GM19455 (cell line): ENCODE results near the gene MYO3B.

ENCODE experiments used
- ATAC-seq: cut with Tn5 transposase; IDR thresholded peaks from one replicate; pipeline ENCODE4 v1.9.1; 2021; ENCODE audit not compliant: unreplicated experiment

Gene MYO3B

DNA sequence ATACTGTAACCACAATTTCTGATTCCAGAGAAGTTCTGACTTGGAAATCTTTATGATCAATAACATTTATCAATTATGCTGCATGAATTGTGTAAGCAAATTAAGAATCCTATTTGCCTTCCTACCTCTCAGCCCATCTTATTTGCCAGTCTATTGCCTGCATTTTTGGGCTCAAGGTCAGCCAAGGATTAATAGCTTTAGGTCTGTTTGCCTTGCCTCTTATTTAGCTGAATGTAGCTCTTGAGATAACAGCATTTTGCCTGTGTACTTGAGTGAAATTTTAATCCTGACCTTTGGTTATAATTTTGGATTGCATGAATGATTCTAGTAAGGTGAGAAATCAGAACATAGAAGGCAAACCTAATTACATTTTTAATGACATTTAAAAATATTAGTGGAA lies 51.2 kb downstream of the MYO3B start:
- no peak for ATAC-seq

DNA sequence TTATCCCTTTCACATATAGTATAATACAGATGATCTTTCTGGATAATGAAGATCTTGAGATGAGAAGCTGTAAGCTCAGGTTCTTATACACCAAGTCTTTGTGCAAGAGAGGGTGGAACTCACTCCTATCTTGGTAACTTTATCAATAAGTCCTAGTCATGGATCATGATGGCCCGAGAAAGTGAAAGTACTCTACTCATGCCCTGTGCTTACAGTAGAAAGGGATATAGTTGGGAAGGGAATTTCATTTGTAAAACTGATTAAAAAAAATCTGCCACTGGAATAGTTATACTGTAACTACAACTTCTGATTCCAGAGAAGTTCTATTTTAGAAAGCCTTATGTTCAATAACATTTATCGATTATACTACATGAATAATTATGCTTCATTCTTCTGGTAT lies 51.8 kb downstream of the MYO3B start:
- no peak for ATAC-seq

- ATAC-seq: no peak
Observed at GRCh38 chr2:170235860-170236679, 58.1 kb downstream of the MYO3B start.

DNA sequence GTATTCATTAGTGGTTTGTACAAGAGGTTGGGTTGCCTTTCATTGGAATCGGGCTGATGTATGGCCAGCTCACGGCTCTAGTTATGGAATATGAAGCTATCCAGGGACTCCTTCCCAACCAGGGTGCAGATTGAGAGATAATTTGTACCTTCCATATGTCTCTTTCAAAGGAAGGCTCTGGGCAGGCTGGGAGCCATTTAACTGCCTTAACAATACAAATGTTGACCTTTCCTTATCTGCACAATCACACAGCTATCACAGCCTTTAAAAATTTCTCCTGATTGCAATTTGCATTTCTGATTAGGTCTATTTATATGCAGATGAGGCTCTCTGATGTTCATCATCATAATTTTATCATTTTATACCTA lies 58.7 kb downstream of the MYO3B start:
- no peak for ATAC-seq

DNA sequence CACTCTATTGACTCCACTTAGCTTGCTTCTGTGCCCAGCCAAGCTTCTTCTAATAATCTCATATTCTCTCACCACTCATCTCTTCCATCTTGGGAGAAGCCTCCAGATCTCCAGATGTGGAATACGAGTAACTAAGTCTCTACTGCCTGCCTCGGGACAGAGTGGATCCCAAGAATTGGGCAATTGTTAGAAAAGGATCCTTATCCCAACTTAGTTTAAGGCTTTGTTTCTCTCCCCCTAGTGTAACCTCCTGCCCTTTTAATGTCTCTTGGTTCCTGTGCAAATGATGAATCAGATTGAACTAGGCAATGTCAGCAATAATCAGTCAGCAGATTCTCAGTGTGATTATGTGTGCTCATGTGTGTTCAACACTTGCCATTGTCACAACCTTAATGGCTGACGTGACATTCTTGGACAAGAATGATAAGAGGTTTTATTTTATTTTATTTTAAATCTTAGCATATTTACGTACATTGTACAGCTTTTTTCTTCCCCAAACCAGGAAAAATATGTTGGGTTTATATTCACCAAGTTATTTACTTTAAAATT lies 59.7 kb downstream of the MYO3B start:
- ATAC-seq: no peak

DNA sequence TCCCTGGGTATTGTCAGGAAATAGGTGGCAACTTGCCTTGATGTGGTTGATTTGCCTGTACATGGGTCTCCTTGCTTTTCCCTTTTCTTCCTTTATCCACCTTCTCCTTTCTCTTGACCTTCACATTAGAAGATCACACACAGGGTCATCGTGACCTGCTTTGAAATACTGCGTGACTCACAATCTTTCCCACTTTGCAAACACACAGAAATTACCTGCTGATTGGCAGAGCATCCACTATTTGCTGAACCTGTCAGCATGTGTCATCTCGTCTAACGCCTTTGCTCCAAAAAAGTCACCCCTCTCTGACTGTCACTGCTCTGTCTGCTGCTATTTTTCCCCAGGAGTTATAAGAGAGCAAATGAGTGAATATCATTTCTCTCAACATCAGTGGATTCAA lies 60.8 kb downstream of the MYO3B start:
- no peak for ATAC-seq

DNA sequence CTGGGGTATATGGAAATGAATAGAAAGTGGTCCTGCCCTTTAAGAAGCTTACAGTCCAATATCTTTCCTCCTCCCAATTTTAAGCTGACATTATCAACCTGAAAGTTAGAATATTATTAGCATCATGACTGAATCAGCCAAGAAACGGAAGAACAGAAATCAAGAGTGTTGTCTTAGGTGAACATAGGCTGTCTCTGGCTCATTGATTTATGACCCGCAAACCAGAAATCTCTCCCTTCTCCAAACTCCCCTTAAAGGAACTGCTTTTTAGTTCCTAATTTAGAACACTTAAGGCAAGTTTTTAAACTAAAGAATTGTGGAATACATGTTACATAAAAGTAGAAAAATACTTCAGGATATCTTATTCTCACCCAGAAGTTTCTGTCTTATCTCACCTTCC lies 62.7 kb downstream of the MYO3B start:
- ATAC-seq: no peak

GRCh38 chr2:170241756-170242155 lies 63.8 kb downstream of the MYO3B start:
- no peak for ATAC-seq

GRCh38 chr2:170243118-170243837 lies 65.3 kb downstream of the MYO3B start:
- no peak for ATAC-seq

GRCh38 chr2:170243898-170244297 lies 66.0 kb downstream of the MYO3B start:
- ATAC-seq: no peak

DNA sequence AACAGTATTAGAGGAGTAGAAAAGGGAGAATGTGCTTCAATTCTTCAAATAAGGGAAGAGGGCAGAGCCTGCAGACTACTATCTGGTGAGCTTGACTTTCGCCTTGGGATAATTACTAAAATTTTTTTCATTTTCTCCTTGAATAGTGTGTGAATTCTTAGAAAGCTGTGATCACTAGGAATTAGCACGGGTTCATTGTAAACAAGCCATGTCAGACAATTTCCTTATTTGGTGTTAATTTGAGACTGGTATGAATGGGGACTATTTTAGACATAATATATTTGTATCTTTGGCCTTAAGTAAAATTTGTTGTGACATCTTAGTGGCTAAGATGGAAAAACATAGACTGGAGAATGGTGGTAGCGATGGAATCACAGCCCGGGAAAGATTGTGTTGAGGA lies 66.6 kb downstream of the MYO3B start:
- ATAC-seq: no peak

DNA sequence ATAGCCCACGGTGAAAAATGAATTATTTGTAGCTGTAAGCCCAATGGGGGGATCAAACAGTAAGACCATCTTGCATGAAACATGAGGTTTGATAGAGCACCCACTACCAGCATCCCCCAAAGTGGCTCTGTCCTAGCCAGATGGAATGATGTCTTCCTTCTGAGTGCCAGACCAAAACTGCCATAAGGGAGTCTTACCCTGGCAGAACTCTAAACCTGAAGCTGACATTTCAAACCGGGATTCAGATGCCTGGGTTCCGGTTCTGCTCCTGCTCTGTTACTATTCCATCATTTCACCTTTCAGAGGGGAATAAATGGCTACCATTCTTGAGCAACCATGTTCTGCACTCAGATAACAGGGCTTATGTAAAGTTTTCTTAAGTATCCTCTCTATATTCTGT lies 67.4 kb downstream of the MYO3B start:
- no peak for ATAC-seq

DNA sequence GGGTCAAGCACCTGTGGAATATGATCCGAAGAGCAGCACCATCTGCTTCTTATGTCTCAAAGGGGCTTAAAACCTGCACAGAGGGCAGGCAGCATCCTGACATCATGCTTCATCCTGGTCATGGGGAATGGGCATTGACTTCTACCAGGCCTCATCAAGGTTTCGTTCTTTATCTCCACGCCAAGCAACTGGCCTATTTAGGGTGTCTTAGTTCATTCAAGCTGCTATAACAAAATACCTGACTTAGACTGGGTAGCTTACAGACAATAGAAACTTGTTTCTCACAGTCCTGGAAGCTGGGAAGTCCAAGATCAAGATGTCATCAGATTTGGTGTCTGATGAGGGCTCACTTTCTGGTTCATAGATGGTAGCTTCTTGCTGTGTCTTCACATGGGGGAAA lies 69.4 kb downstream of the MYO3B start:
- no peak for ATAC-seq

- no peak for ATAC-seq
Observed at GRCh38 chr2:170247882-170248393, 70.0 kb downstream of the MYO3B start.

DNA sequence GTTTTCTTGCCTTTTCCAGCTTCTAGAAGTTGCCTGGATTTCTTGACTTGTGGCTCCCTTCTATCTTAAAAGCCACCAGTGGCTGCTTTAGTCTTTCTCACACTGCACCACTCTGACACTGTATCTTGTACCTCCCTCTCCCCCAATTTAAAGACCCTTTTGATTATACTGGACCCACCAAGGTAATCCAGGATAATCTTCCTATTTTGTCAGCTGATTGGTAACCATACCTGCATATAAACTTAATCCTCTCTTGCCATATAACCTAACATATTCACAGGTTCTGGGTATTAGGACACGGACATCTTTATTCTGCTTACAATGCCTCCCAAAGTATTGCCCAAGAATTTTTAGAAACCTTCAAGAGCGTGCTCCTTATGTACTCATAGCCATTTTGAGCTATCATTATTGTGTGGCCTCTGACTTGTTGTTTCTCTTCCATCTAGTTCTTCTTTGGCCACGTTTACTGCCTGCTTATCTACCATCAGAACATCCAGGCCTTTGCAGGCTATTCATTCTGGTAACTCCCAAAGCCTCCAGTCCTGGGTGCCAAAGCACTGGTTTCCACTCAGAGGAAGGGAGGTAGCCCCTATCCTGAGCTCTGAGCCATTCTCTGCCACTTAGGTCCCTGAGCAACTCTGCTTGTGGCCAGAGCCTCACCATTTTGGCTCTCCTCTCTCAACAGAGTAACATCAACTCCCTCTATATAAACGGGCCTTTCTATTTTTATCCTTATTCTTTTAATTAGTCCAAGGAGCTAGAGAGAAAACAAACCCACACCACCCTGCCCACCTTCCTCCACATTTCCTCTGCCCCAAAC lies 70.8 kb downstream of the MYO3B start:
- no peak for ATAC-seq

GRCh38 chr2:170249761-170250160 lies 71.8 kb downstream of the MYO3B start:
- ATAC-seq: no peak

- no peak for ATAC-seq
Observed at GRCh38 chr2:170250584-170250983, 72.6 kb downstream of the MYO3B start.

- ATAC-seq: no peak
Observed at GRCh38 chr2:170252414-170252813, 74.5 kb downstream of the MYO3B start.

DNA sequence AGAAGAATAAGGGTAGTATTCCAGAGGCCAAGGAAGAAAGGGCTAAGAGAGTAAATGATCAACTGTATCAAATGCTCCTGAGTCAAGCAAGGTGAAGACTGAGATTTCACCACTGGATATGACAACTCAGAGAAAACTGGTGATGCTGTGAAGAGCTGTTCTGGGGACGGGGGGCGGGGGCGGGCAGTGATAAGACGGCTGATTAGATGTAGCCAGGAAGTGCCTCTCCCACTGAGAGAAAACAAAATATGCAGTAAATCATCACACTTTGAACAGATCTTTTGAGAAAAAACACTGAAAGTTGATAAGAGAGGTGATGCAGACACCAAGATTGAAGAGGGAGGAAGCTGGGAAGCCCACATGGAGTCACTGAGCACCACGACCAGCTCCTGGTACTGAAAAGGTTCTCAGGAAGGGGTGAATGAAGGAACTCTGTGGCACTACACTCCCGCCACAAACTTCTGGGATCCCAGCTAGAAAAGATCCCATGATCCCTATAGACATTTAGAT lies 75.8 kb downstream of the MYO3B start:
- no peak for ATAC-seq

DNA sequence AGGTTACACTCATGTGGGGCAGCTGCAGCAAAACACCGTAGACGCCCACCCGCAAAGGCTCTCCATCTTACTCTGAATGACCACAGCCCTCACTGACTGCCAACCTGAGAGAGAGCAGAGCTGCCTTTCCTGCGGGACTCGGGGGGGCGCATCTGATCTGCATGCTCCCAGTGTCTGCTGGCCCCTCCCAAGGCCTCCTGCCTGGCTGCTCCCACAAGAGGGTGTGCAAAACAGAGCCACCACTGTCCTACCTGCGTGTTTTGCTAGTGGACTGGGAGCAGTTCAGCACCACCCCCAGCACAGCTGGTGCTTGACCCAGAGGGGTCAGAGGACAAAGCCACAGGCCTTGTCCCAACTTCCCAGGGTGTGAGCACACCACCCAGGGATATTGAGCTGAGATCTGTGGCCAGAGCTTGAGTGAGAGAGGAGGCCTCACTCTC lies 76.4 kb downstream of the MYO3B start:
- no peak for ATAC-seq

- ATAC-seq: no peak
Observed at GRCh38 chr2:170255137-170255536, 77.2 kb downstream of the MYO3B start.
